Adrenal gland (tissue), 12 donors: ENCODE measurements around the gene RBMS2. TPM values are rescaled to one million over a fixed set of nuclear protein-coding genes. Genes with fewer than 3 reads are reported as not detected.

Experiments used
- DNase-seq, 7 donors: peaks; one replicate each; pipeline ENCODE4 v3.0.0-alpha.2; 2019 to 2020
- H3K27ac ChIP-seq, 5 donors: fragments of 200-600 bp; sonication (generic) in 4 of 5; 1 replicate in 3 of 5; 2 replicates in 2 of 5; pipeline versions ENCODE4 v1.5.1 to v1.8.0; 2016 to 2020; ENCODE audit warnings: mild to moderate bottlenecking in 1 of 5
- H3K27me3 ChIP-seq: fragments of 200-600 bp; 2 replicates; pipeline ENCODE4 v1.8.0; 2021
- H3K36me3 ChIP-seq, 2 donors: fragments of 200-600 bp; replicated peaks in 1 of 2; 1 replicate in 1 of 2; 2 replicates in 1 of 2; pipeline versions ENCODE4 v1.5.1 to v1.8.0; 2018 to 2022
- H3K4me1 ChIP-seq, 2 donors: fragments of 200-600 bp; replicated peaks in 1 of 2; 1 replicate in 1 of 2; 2 replicates in 1 of 2; pipeline versions ENCODE4 v1.5.1 to v1.8.0; 2018 to 2021
- H3K4me3 ChIP-seq, 4 donors: fragments of 200-600 bp; sonication (generic) in 3 of 4; one replicate each; pipeline ENCODE4 v1.5.1; 2016 to 2018
- H3K9me3 ChIP-seq, 3 donors: fragments of 200-600 bp; sonication (generic) in 1 of 3; replicated peaks in 1 of 3; 1 replicate in 2 of 3; 2 replicates in 1 of 3; pipeline versions ENCODE4 v1.5.1 to v1.8.0; 2016 to 2021
- CTCF ChIP-seq, 6 experiments: fragments of 450-650 bp in 4 of 6; fragments of 200-600 bp in 2 of 6; sonication (generic) in 1 of 6; IDR thresholded peaks; 1 replicate in 5 of 6; 2 replicates in 1 of 6; pipeline versions ENCODE4 v1.5.1 to v1.8.0; 2016 to 2021; ENCODE audit warnings: antibody characterized with exemption in 6 of 6, mild to moderate bottlenecking in 2 of 6, moderate library complexity in 1 of 6
- POLR2A ChIP-seq, 2 donors: fragments of 450-650 bp; IDR thresholded peaks; one replicate each; pipeline ENCODE4 v1.6.1; 2017; ENCODE audit warnings: antibody characterized with exemption in 2 of 2, mild to moderate bottlenecking in 2 of 2, moderate library complexity in 1 of 2
- WGBS, 4 donors: extraction: QIAGEN DNeasy Blood & Tissue Kit in 2 of 4; methylation state at CpG; one replicate each; pipeline versions ENCODE4 v1.1.5 to v1.1.7; 2013 to 2017; 5-methylcytosine and 5-hydroxymethylcytosine counted together
- intact Hi-C, 2 donors: fragments of 100-400 bp; cut with DNase I; formaldehyde crosslinking; loops; one replicate each; pipeline versions ENCODE4 v1.14.1 to v1.15.0; 2022 to 2023
- polyA plus RNA-seq, 3 donors: library from polyadenylated mRNA; stranded (reverse); fragments of 200-250 nt in 2 of 3; fragments of 350-450 nt in 1 of 3; fragmentation: Illumina TruSeq in 1 of 3; extraction: RNeasy Lipid Tissue Mini Kit (QIAGEN cat#74804) in 1 of 3; gene quantifications; one replicate each; pipeline ENCODE4 v1.2.3, GENCODE V29; 2013 to 2014
- total RNA-seq, 9 donors: library from RNA; depleted of rRNA in 4 of 9; stranded (reverse); fragments of >200 nt in 4 of 9; fragments of 120-200 nt in 1 of 9; fragmentation: NEBNext Ultra II Directional in 1 of 9; extraction: Animal tissue kit (Norgen Biotek cat#: 25700) in 1 of 9; gene quantifications; one replicate each; pipeline versions ENCODE4 v1.1.0 to v1.2.4, GENCODE V29; 2013 to 2023
- donor health status: healthy with polysubstance abuse.
- donor health status: Bipolar disorder and iron deficiency.
- donor health status: DM: yes; HTN: yes; CAD: no.
- donor health status: DM: no; HTN: no; CAD: no.
- donor health status: DM: no; HTN: no; CAD: no.
- donor health status: DM: yes; HTN: yes; CAD: no.

RBMS2 gene
- total and polyA plus RNA-seq, 12 donors = 7.6 to 41.5 (median 19.9) TPM

GRCh38 chr12:56521209-56521589 lies 421 bp upstream of the RBMS2 start:
- intact Hi-C loops = no loop called here
- Histone ChIP-seq H3K27me3 (no peaks in the 10 kb centered on the region), H3K9me3 (no peaks in the 10 kb centered on the region), H3K4me3 (peak overlapping the region in 1 of 4 donors; percentile 61), H3K4me1 (peaks cover 10 to 40% of the 10 kb centered on the region in 2 donors), H3K27ac (peak overlapping the region in 4 of 5 donors; percentile 65 to 89 (median 86)), H3K36me3 (no peaks in the 10 kb centered on the region)
- TF ChIP-seq POLR2A (IDR thresholded peaks at IDR 0.05) (no peak), CTCF (IDR thresholded peaks at IDR 0.05) (no peak)
- DNase-seq = peak in 4 of 7 donors; percentile 16 to 45 (median 24)
- 29 to 35% (median 32%) methylated on average over 8 of the region's 8 CpGs for WGBS, 4 donors

- H3K36me3 ChIP-seq = no peaks in the 10 kb centered on the region
- H3K4me3 ChIP-seq = peak overlapping the region in 3 of 4 donors; percentile 36 to 61 (median 49)
- peaks cover 10 to 40% of the 10 kb centered on the region in 2 donors for H3K4me1 ChIP-seq
- H3K27me3 ChIP-seq = no peaks in the 10 kb centered on the region
- peak overlapping the region; percentile 37 to 89 (median 70) for H3K27ac ChIP-seq
- TF ChIP-seq POLR2A (IDR thresholded peaks at IDR 0.05) (no peak), CTCF (IDR thresholded peaks at IDR 0.05) (no peak)
- no peaks in the 10 kb centered on the region for H3K9me3 ChIP-seq
- intact Hi-C loops = no loop called here
- 22 to 35% (median 24%) methylated on average over 4 of the region's 4 CpGs for WGBS, 4 donors
- no peak for DNase-seq
Measured at GRCh38 chr12:56522411-56523193, 982 bp downstream of the RBMS2 start.

- H3K9me3 ChIP-seq = no peaks in the 10 kb centered on the region
- TF ChIP-seq CTCF (IDR thresholded peaks at IDR 0.05) (no peak), POLR2A (IDR thresholded peaks at IDR 0.05) (no peak)
- WGBS, 4 donors = 79 to 91% (median 85%) methylated on average over 1 of the region's 1 CpG
- no peak for DNase-seq
- peaks cover 0 to 10% of the 10 kb centered on the region in 2 donors for H3K4me1 ChIP-seq
- no peak overlapping the region for H3K4me3 ChIP-seq
- intact Hi-C loops = no loop called here
- no peak overlapping the region for H3K27ac ChIP-seq
- no peaks in the 10 kb centered on the region for H3K27me3 ChIP-seq
- H3K36me3 ChIP-seq = no peaks in the 10 kb centered on the region
Measured at GRCh38 chr12:56528846-56529245, 7.2 kb downstream of the RBMS2 start.

- WGBS, 4 donors = 87 to 94% (median 90%) methylated on average over 4 of the region's 4 CpGs
- Histone ChIP-seq H3K27ac (no peak overlapping the region), H3K27me3 (no peaks in the 10 kb centered on the region), H3K36me3 (no peaks in the 10 kb centered on the region), H3K4me3 (no peak overlapping the region), H3K4me1 (peaks cover 0 to 5% of the 10 kb centered on the region in 2 donors), H3K9me3 (no peaks in the 10 kb centered on the region)
- intact Hi-C loops = no loop called here
- DNase-seq = no peak
- TF ChIP-seq CTCF (IDR thresholded peaks at IDR 0.05) = no peak
- no peak for TF ChIP-seq POLR2A (IDR thresholded peaks at IDR 0.05)
Measured at GRCh38 chr12:56529656-56530055, 8.0 kb downstream of the RBMS2 start.
